Camera-type eye (tissue), 1 donor: ENCODE data around the gene ARHGAP45. TPM values are rescaled to one million over a fixed set of nuclear protein-coding genes. Genes with fewer than 3 reads are reported as not detected.

Source experiments
- total RNA-seq: library from RNA; depleted of rRNA; stranded (reverse); fragments of >200 nt; gene quantifications from one replicate; pipeline ENCODE4 v1.2.3, GENCODE V29; 2014

ARHGAP45 gene
- 11.5 TPM for total RNA-seq

GRCh38 chr19:1066748-1067340, at the start of gene ARHGAP45:
ARHGAP45 (plus strand) TSS chr19:1067167; CDS start chr19:1067406, 239 bp downstream.

GRCh38 chr19:1020868-1021425, 46.0 kb upstream of the ARHGAP45 start, which contains the start of gene TMEM259:
TMEM259 (minus strand) TSS chr19:1021123; CDS start chr19:1020996, 127 bp downstream.

GRCh38 chr19:1025960-1026782, 40.8 kb upstream of the ARHGAP45 start, which contains the start of gene CNN2:
CNN2 (plus strand) TSS chr19:1026608; CDS start chr19:1026662, 54 bp downstream.

GRCh38 chr19:1039646-1040475, 27.1 kb upstream of the ARHGAP45 start, which contains the start of gene ABCA7:
ABCA7 (plus strand) TSS chr19:1040107; CDS start chr19:1041362, 1,255 bp downstream.

GRCh38 chr19:1094978-1095701, 28.2 kb downstream of the ARHGAP45 start, which contains the start of gene POLR2E:
POLR2E (minus strand) TSS chr19:1095375; CDS start chr19:1095315, 60 bp downstream.

GRCh38 chr19:1103708-1104310, 36.8 kb downstream of the ARHGAP45 start, which contains the start of gene GPX4:
GPX4 (plus strand) TSS chr19:1103994; CDS start chr19:1104044, 50 bp downstream.

Other genes starting within 250 kb of the ARHGAP45 start
- 21.2 TPM for gene PLPPR3, start 245.2 kb upstream of the ARHGAP45 start, total RNA-seq
- 3.4 TPM for gene AZU1, start 239.3 kb upstream of the ARHGAP45 start, total RNA-seq
- gene PRTN3, start 226.2 kb upstream of the ARHGAP45 start, total RNA-seq = 2.5 TPM
- 6.4 TPM for gene ELANE, start 214.9 kb upstream of the ARHGAP45 start, total RNA-seq
- 15.3 TPM for gene CFD, start 207.5 kb upstream of the ARHGAP45 start, total RNA-seq
- 70.6 TPM for gene MED16, start 174.0 kb upstream of the ARHGAP45 start, total RNA-seq
- gene RNU6-9, start 173.7 kb upstream of the ARHGAP45 start, total RNA-seq = not detected
- gene R3HDM4, start 153.9 kb upstream of the ARHGAP45 start, total RNA-seq = 34.8 TPM
- not detected for gene KISS1R, start 149.8 kb upstream of the ARHGAP45 start, total RNA-seq
- 12.7 TPM for gene ARID3A, start 141.1 kb upstream of the ARHGAP45 start, total RNA-seq
- 52.4 TPM for gene WDR18, start 82.8 kb upstream of the ARHGAP45 start, total RNA-seq
- not detected for gene GRIN3B, start 66.7 kb upstream of the ARHGAP45 start, total RNA-seq
- 103 TPM for gene TMEM259, start 46.0 kb upstream of the ARHGAP45 start, total RNA-seq
- not detected for gene RNU6-2, start 45.6 kb upstream of the ARHGAP45 start, total RNA-seq
- 60.9 TPM for gene CNN2, start 40.6 kb upstream of the ARHGAP45 start, total RNA-seq
- 84.4 TPM for gene ABCA7, start 27.1 kb upstream of the ARHGAP45 start, total RNA-seq
- 101 TPM for gene POLR2E, start 28.2 kb downstream of the ARHGAP45 start, total RNA-seq
- 157 TPM for gene GPX4, start 36.8 kb downstream of the ARHGAP45 start, total RNA-seq
- gene SBNO2, start 107.1 kb downstream of the ARHGAP45 start, total RNA-seq = 17.3 TPM
- 58.2 TPM for gene STK11, start 138.6 kb downstream of the ARHGAP45 start, total RNA-seq
- 6.2 TPM for gene CBARP, start 170.8 kb downstream of the ARHGAP45 start, total RNA-seq
- gene ATP5F1D, start 174.6 kb downstream of the ARHGAP45 start, total RNA-seq = 30.1 TPM
- gene MIDN, start 181.4 kb downstream of the ARHGAP45 start, total RNA-seq = 48.5 TPM
- 961 TPM for gene CIRBP, start 202.2 kb downstream of the ARHGAP45 start, total RNA-seq
- 14.2 TPM for gene FAM174C, start 208.4 kb downstream of the ARHGAP45 start, total RNA-seq
- gene EFNA2, start 218.7 kb downstream of the ARHGAP45 start, total RNA-seq = 12.1 TPM